Stomach (tissue), 9 donors: ENCODE data around the gene NFE2L1. TPM values are rescaled to one million over a fixed set of nuclear protein-coding genes. Genes with fewer than 3 reads are reported as not detected.
"Not testable (repeated sequence)": the region's sequence is repeated elsewhere in the genome, so short reads cannot be mapped to it uniquely, and the experiment has no call there.

ENCODE experiments used
- DNase-seq, 2 donors: peaks; one replicate each; pipeline versions ENCODE4 v3.0.0 to v3.0.0-alpha.2; 2013 to 2019
- H3K27ac ChIP-seq, 5 donors: fragments of 200-600 bp in 4 of 5; sonication (generic) in 4 of 5; one replicate each; pipeline ENCODE4 v1.5.1; 2013 to 2019; ENCODE audit warnings: mild to moderate bottlenecking in 1 of 5, moderate library complexity in 1 of 5
- H3K27me3 ChIP-seq, 3 donors: fragments of 200-600 bp; sonication (generic); one replicate each; pipeline ENCODE4 v1.5.1; 2017 to 2019; ENCODE audit warnings: mixed run types in 1 of 3
- H3K36me3 ChIP-seq, 4 donors: fragments of 200-600 bp; sonication (generic); 1 replicate in 3 of 4; 2 replicates in 1 of 4; pipeline ENCODE4 v1.5.1; 2016 to 2019
- H3K4me1 ChIP-seq, 4 donors: fragments of 200-600 bp; sonication (generic); one replicate each; pipeline ENCODE4 v1.5.1; 2016 to 2019
- H3K4me3 ChIP-seq, 4 donors: fragments of 200-600 bp; sonication (generic) in 3 of 4; one replicate each; pipeline ENCODE4 v1.5.1; 2016 to 2019; ENCODE audit warnings: mild to moderate bottlenecking in 1 of 4
- H3K9me3 ChIP-seq, 4 donors: fragments of 200-600 bp; sonication (generic); one replicate each; pipeline ENCODE4 v1.5.1; 2016 to 2019
- CTCF ChIP-seq, 7 experiments: fragments of 450-650 bp in 4 of 7; fragments of 200-600 bp in 3 of 7; sonication (generic) in 3 of 7; IDR thresholded peaks; one replicate each; pipeline ENCODE4 v1.5.1; 2016 to 2019; ENCODE audit warnings: antibody characterized with exemption in 7 of 7, control low read depth in 2 of 7, mild to moderate bottlenecking in 1 of 7
- EP300 ChIP-seq: sonication (generic); formaldehyde crosslinking; IDR thresholded peaks from one replicate; pipeline ENCODE4 v1.6.1; 2017; ENCODE audit warnings: antibody characterized with exemption
- POLR2A ChIP-seq, 4 donors: fragments of 450-650 bp; IDR thresholded peaks; one replicate each; pipeline ENCODE4 v1.6.1; 2016; ENCODE audit warnings: antibody characterized with exemption in 4 of 4, control low read depth in 2 of 4, mild to moderate bottlenecking in 1 of 4, moderate library complexity in 1 of 4
- POLR2AphosphoS5 ChIP-seq, 3 donors: sonication (generic); formaldehyde crosslinking; IDR thresholded peaks; one replicate each; pipeline ENCODE4 v1.6.1; 2016; ENCODE audit warnings: antibody characterized with exemption in 3 of 3
- WGBS, 5 donors: extraction: QIAGEN DNeasy Blood & Tissue Kit in 3 of 5; methylation state at CpG; one replicate each; pipeline versions ENCODE4 v1.1.5 to v1.1.7; 2013 to 2018; 5-methylcytosine and 5-hydroxymethylcytosine counted together
- intact Hi-C: fragments of 100-400 bp; cut with DNase I; formaldehyde crosslinking; loops from one replicate; pipeline ENCODE4 v1.15.1; 2023; ENCODE audit warnings: low total_unique reads
- polyA plus RNA-seq, 3 donors: library from polyadenylated mRNA; stranded (reverse); fragments of 200-250 nt; gene quantifications; one replicate each; pipeline ENCODE4 v1.2.3, GENCODE V29; 2013
- total RNA-seq, 5 donors: library from RNA; depleted of rRNA; stranded (reverse); fragments of >200 nt; gene quantifications; one replicate each; pipeline versions ENCODE4 v1.1.0 to v1.2.3, GENCODE V29; 2014 to 2016
- donor health status: healthy with polysubstance abuse.
- donor health status: Bipolar disorder and iron deficiency.
- donor health status: healthy.

NFE2L1 gene
- total and polyA plus RNA-seq, 8 donors, result 25.2 to 160 (median 58.3) TPM

GRCh38 chr17:48012654-48013053 is 35.5 kb upstream of the NFE2L1 start:
- Histone ChIP-seq H3K4me3 (peak overlapping the region in 3 of 4 donors; percentile 35 to 53 (median 37)), H3K4me1 (peaks cover 14 to 31% (median 15%) of the 10 kb centered on the region in 4 donors), H3K36me3 (no peaks in the 10 kb centered on the region), H3K27ac (no peak overlapping the region), H3K27me3 (peaks cover 5 to 69% (median 27%) of the 10 kb centered on the region in 3 donors), H3K9me3 (no peaks in the 10 kb centered on the region)
- no peak for DNase-seq
- TF ChIP-seq CTCF (IDR thresholded peaks at IDR 0.05) (no peak), POLR2AphosphoS5 (IDR thresholded peaks at IDR 0.05) (no peak), EP300 (no peak), POLR2A (IDR thresholded peaks at IDR 0.05) (no peak)
- intact Hi-C loops, result no loop called here
- WGBS, 5 donors, result 30 to 37% (median 36%) methylated on average over 4 to 5 of the region's 5 CpGs

GRCh38 chr17:48013876-48014594 is 34.1 kb upstream of the NFE2L1 start:
- Histone ChIP-seq H3K4me1 (peaks cover 14 to 35% (median 15%) of the 10 kb centered on the region in 4 donors), H3K9me3 (no peaks in the 10 kb centered on the region), H3K4me3 (no peak overlapping the region), H3K36me3 (no peaks in the 10 kb centered on the region), H3K27ac (no peak overlapping the region), H3K27me3 (peaks cover 5 to 66% (median 27%) of the 10 kb centered on the region in 3 donors)
- 71 to 89% (median 83%) methylated on average over 6 of the region's 6 CpGs for WGBS, 5 donors
- DNase-seq, result no peak
- intact Hi-C loops, result no loop called here
- no peak for TF ChIP-seq POLR2AphosphoS5 (IDR thresholded peaks at IDR 0.05)
- no peak for TF ChIP-seq EP300
- no peak for TF ChIP-seq POLR2A (IDR thresholded peaks at IDR 0.05)
- TF ChIP-seq CTCF (IDR thresholded peaks at IDR 0.05), result no peak

- Histone ChIP-seq H3K27me3 (peaks cover 5 to 60% (median 27%) of the 10 kb centered on the region in 3 donors), H3K4me1 (peaks cover 14 to 35% (median 15%) of the 10 kb centered on the region in 4 donors), H3K36me3 (no peaks in the 10 kb centered on the region), H3K4me3 (no peak overlapping the region), H3K27ac (no peak overlapping the region), H3K9me3 (no peaks in the 10 kb centered on the region)
- TF ChIP-seq POLR2AphosphoS5 (IDR thresholded peaks at IDR 0.05), result no peak
- no peak for TF ChIP-seq POLR2A (IDR thresholded peaks at IDR 0.05)
- TF ChIP-seq CTCF (IDR thresholded peaks at IDR 0.05), result no peak
- TF ChIP-seq EP300, result no peak
- intact Hi-C loops, result loop anchor here (5.0 kb wide), 1 partner anchor 37 kb away; no protein-coding TSS in a partner anchor
- DNase-seq, result peak in 1 of 2 donors; percentile 30
- 66 to 76% (median 73%) methylated on average over 8 of the region's 8 CpGs for WGBS, 5 donors
Measured at GRCh38 chr17:48014595-48015111, 33.5 kb upstream of the NFE2L1 start.

- WGBS, 5 donors, result 55 to 80% (median 62%) methylated on average over 2 of the region's 2 CpGs
- peaks cover 5 to 48% (median 22%) of the 10 kb centered on the region in 3 donors for H3K27me3 ChIP-seq
- H3K4me3 ChIP-seq, result no peak overlapping the region
- H3K36me3 ChIP-seq, result no peaks in the 10 kb centered on the region
- H3K27ac ChIP-seq, result no peak overlapping the region
- peak in 1 of 2 donors; percentile 49 for DNase-seq
- no peaks in the 10 kb centered on the region for H3K9me3 ChIP-seq
- TF ChIP-seq POLR2AphosphoS5 (IDR thresholded peaks at IDR 0.05) (no peak), EP300 (no peak), CTCF (IDR thresholded peaks at IDR 0.05) (no peak), POLR2A (IDR thresholded peaks at IDR 0.05) (no peak)
- intact Hi-C loops, result loop anchor here (5.0 kb wide), 1 partner anchor 39 kb away; no protein-coding TSS in a partner anchor
- H3K4me1 ChIP-seq, result peaks cover 14 to 35% (median 15%) of the 10 kb centered on the region in 4 donors
Measured at GRCh38 chr17:48016112-48016511, 32.0 kb upstream of the NFE2L1 start.

GRCh38 chr17:48017817-48018158 is 30.4 kb upstream of the NFE2L1 start:
- H3K36me3 ChIP-seq, DNase-seq, H3K4me3 ChIP-seq, H3K9me3 ChIP-seq: not testable (repeated sequence)
- intact Hi-C loops, result loop anchor here (5.0 kb wide), 1 partner anchor 40 kb away; no protein-coding TSS in a partner anchor
- Histone ChIP-seq H3K27me3 (peaks cover 0 to 35% (median 7%) of the 10 kb centered on the region in 3 donors), H3K4me1 (peaks cover under 1 to 29% (median 1%) of the 10 kb centered on the region in 4 donors), H3K27ac (peak overlapping the region in 1 of 5 donors; percentile 44)
- 84 to 94% (median 86%) methylated on average over 4 of the region's 4 CpGs for WGBS, 5 donors
